ENCODE results near the gene GSAP.

DNA sequence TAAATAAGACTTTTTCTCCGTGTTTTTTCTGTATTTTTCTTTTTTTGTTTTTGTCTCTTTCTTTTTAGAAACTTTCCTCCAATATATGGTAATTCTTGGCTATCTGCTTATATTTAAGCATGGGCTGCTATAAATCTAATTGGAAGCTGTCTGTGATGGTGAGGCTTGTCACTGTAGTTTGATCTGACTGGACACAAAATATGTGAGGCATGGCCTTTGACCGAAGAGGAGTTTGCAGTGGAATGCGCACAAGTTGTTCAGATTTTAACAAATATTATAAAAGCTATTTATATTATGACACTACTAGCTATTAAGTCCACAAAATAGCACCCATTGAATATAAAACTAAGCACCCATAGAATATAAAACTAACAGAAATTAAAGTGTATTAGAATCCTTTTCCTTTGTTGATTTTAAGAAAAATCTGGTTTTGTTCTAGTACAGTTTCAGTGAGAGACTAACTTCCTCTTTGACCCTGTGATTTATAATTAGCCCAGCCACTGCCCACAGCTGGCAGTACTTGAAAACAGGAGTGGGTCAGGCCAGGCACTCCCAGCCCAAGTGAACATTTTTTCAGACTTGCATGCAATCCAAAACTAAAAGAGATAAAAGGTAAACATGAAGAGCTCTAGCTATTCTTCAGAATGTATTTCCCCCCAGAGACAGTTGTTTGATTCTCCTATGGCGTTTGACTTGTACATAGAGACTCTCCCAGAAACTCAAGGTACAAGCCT is 146.6 kb downstream of the GSAP start:
- TF ChIP-seq, protein P1, sequence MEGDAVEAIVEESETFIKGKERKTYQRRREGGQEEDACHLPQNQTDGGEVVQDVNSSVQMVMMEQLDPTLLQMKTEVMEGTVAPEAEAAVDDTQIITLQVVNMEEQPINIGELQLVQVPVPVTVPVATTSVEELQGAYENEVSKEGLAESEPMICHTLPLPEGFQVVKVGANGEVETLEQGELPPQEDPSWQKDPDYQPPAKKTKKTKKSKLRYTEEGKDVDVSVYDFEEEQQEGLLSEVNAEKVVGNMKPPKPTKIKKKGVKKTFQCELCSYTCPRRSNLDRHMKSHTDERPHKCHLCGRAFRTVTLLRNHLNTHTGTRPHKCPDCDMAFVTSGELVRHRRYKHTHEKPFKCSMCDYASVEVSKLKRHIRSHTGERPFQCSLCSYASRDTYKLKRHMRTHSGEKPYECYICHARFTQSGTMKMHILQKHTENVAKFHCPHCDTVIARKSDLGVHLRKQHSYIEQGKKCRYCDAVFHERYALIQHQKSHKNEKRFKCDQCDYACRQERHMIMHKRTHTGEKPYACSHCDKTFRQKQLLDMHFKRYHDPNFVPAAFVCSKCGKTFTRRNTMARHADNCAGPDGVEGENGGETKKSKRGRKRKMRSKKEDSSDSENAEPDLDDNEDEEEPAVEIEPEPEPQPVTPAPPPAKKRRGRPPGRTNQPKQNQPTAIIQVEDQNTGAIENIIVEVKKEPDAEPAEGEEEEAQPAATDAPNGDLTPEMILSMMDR (IDR thresholded peaks at IDR 0.05): no peak
- TF ChIP-seq POLR2AphosphoS5 (IDR thresholded peaks at IDR 0.05; ENCODE audit: low read depth, low read length) (no peak), SIN3A (IDR thresholded peaks at IDR 0.05; ENCODE audit: borderline replicate concordance, insufficient read depth, low read depth, low read length) (no peak), TCF7L2 (IDR thresholded peaks at IDR 0.05; ENCODE audit: low read depth, low read length) (no peak)
- TF ChIP-seq, protein P2, sequence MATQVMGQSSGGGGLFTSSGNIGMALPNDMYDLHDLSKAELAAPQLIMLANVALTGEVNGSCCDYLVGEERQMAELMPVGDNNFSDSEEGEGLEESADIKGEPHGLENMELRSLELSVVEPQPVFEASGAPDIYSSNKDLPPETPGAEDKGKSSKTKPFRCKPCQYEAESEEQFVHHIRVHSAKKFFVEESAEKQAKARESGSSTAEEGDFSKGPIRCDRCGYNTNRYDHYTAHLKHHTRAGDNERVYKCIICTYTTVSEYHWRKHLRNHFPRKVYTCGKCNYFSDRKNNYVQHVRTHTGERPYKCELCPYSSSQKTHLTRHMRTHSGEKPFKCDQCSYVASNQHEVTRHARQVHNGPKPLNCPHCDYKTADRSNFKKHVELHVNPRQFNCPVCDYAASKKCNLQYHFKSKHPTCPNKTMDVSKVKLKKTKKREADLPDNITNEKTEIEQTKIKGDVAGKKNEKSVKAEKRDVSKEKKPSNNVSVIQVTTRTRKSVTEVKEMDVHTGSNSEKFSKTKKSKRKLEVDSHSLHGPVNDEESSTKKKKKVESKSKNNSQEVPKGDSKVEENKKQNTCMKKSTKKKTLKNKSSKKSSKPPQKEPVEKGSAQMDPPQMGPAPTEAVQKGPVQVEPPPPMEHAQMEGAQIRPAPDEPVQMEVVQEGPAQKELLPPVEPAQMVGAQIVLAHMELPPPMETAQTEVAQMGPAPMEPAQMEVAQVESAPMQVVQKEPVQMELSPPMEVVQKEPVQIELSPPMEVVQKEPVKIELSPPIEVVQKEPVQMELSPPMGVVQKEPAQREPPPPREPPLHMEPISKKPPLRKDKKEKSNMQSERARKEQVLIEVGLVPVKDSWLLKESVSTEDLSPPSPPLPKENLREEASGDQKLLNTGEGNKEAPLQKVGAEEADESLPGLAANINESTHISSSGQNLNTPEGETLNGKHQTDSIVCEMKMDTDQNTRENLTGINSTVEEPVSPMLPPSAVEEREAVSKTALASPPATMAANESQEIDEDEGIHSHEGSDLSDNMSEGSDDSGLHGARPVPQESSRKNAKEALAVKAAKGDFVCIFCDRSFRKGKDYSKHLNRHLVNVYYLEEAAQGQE (IDR thresholded peaks at IDR 0.05; ENCODE audit: insufficient read depth in 1 of 2, low read depth in 2 of 2, low read length in 1 of 2): no peak

Measured in Panc1 (cell line).